ENCODE data around the gene COL8A1. TPM values are rescaled to one million over a fixed set of nuclear protein-coding genes. Genes with fewer than 3 reads are reported as not detected.

Gene COL8A1
- total and polyA plus RNA-seq, 9 of the 15 experiments (the other 6 are each of a cell fraction or from before 2014, with no cell fraction given): 0.07 TPM; not detected in 8

DNA sequence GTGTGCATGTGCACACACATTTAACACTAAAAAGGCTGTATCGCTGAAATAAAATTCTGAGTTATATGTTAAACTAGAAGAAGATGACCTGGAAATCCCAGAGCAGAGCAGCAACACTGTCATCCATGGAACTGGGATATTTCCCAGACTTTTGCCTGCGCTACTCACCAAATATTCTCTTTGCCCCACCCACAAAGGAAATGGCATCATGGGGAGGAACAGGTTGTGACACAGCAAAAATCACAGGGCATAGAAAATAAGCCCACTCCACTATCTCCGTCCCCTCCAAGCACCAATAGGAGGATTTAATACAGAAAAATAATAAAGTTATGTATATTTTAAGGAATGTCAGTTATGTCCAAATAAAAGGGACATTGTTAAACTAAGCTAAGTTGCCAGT is 71.7 kb downstream of the COL8A1 start:
- ATAC-seq (no peak), FAIRE-seq (no peak), DNase-seq (ENCODE audit: extremely low read depth in 1 of 4, low spot score in 3 of 4) (peak in 1 of 4 experiments; percentile 3)
- H3K4me1 ChIP-seq (replicated peaks in 1 of 2; ENCODE audit: control insufficient read depth in 2 of 2, insufficient read depth in 2 of 2, low read length in 2 of 2): no peaks in the 10 kb centered on the region
- H3K9me3 ChIP-seq (replicated peaks; ENCODE audit: control insufficient read depth, insufficient read depth, low read depth, low read length): no peaks in the 10 kb centered on the region
- in situ Hi-C loops (cut with MboI): no loop called here
- H3K36me3 ChIP-seq (ENCODE audit: control insufficient read depth, insufficient read depth, low read length): no peaks in the 10 kb centered on the region
- ChIA-PET CTCF (ENCODE audit: low intra/inter-chr PET ratio) (no interaction called here), POLR2A (no interaction called here)
- no peaks in the 10 kb centered on the region for H3K9me1 ChIP-seq (ENCODE audit: control insufficient read depth, insufficient read depth, low read length)
- BruUV-seq (replicated peaks): no TSS peak
- no peaks in the 10 kb centered on the region for H3K79me2 ChIP-seq (ENCODE audit: control insufficient read depth, insufficient read depth, low read length)
- no peak overlapping the region for H3K9ac ChIP-seq (ENCODE audit: insufficient read depth in 1 of 2, low read depth in 2 of 2, low read length in 2 of 2)
- no peaks in the 10 kb centered on the region for H3K27me3 ChIP-seq (ENCODE audit: control insufficient read depth in 2 of 2, insufficient read depth in 2 of 2, low read length in 2 of 2)
- intact Hi-C loops (cut with micrococcal nuclease): no loop called here
- TF ChIP-seq ZNF695 (CRISPR knock-in tag; IDR thresholded peaks at IDR 0.05) (no peak), C11orf30 (IDR thresholded peaks at IDR 0.05; ENCODE audit: low read depth) (peak; percentile 29; the same call in 1 of the 2 replicates), NFE2 (IDR thresholded peaks at IDR 0.05; ENCODE audit: low read depth) (peak; percentile 61)
- TF ChIP-seq, protein P1, sequence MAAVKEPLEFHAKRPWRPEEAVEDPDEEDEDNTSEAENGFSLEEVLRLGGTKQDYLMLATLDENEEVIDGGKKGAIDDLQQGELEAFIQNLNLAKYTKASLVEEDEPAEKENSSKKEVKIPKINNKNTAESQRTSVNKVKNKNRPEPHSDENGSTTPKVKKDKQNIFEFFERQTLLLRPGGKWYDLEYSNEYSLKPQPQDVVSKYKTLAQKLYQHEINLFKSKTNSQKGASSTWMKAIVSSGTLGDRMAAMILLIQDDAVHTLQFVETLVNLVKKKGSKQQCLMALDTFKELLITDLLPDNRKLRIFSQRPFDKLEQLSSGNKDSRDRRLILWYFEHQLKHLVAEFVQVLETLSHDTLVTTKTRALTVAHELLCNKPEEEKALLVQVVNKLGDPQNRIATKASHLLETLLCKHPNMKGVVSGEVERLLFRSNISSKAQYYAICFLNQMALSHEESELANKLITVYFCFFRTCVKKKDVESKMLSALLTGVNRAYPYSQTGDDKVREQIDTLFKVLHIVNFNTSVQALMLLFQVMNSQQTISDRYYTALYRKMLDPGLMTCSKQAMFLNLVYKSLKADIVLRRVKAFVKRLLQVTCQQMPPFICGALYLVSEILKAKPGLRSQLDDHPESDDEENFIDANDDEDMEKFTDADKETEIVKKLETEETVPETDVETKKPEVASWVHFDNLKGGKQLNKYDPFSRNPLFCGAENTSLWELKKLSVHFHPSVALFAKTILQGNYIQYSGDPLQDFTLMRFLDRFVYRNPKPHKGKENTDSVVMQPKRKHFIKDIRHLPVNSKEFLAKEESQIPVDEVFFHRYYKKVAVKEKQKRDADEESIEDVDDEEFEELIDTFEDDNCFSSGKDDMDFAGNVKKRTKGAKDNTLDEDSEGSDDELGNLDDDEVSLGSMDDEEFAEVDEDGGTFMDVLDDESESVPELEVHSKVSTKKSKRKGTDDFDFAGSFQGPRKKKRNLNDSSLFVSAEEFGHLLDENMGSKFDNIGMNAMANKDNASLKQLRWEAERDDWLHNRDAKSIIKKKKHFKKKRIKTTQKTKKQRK (IDR thresholded peaks at IDR 0.05; ENCODE audit: borderline replicate concordance, low read depth, low read length): no peak
- WGBS (ENCODE audit: insufficient coverage, low coverage, missing lambda C conversion rate): 16% methylated on average over 3 of the region's 3 CpGs
- no peak overlapping the region for H3K27ac ChIP-seq (ENCODE audit: extremely low read depth, low read depth, low read length)
- H2AFZ ChIP-seq (ENCODE audit: low read depth, low read length): no peak overlapping the region
- no peak overlapping the region for H3K4me2 ChIP-seq (ENCODE audit: insufficient read depth, low read length)
- no peaks in the 10 kb centered on the region for H4K20me1 ChIP-seq (replicated peaks; ENCODE audit: control insufficient read depth, insufficient read depth, low read length)
- no peak overlapping the region for H3K4me3 ChIP-seq
